GM23338 (cell line): ENCODE results near the gene TSPOAP1.

ENCODE experiments used
- CREB1 ChIP-seq: fragments of 250-450 bp; sonication (Bioruptor Pico); IDR thresholded peaks from 2 replicates; pipeline ENCODE4 v1.5.0; 2020; ENCODE audit warnings: low read depth, mild to moderate bottlenecking, moderate library complexity
- CTCF ChIP-seq, 2 experiments: fragments of 200-600 bp in 1 of 2; sonication (generic) in 1 of 2; conservative IDR thresholded peaks; 2 replicates each; pipeline versions ENCODE4 v1.5.1 to v1.6.1; 2016 to 2017; ENCODE audit warnings: antibody characterized with exemption in 2 of 2, low read depth in 2 of 2, mild to moderate bottlenecking in 2 of 2, moderate library complexity in 1 of 2
- ETS1 ChIP-seq: IDR thresholded peaks from 2 replicates; pipeline ENCODE4 v1.6.1; 2016; ENCODE audit warnings: antibody characterized with exemption
- EZH2 ChIP-seq: fragments of 200-600 bp; sonication (generic); IDR thresholded peaks from one replicate; pipeline ENCODE4 v1.8.0; 2017; ENCODE audit warnings: antibody characterized with exemption, mild to moderate bottlenecking, low read depth; ENCODE audit not compliant: unreplicated experiment
- EZH2phosphoT487 ChIP-seq: fragments of 200-600 bp; sonication (generic); IDR thresholded peaks from one replicate; pipeline ENCODE4 v1.8.1; 2018; ENCODE audit warnings: antibody characterized with exemption; ENCODE audit not compliant: unreplicated experiment
- JUNB ChIP-seq: IDR thresholded peaks from one replicate; pipeline ENCODE4 v1.6.1; 2016; ENCODE audit warnings: antibody characterized with exemption; ENCODE audit not compliant: unreplicated experiment
- NANOG ChIP-seq: IDR thresholded peaks from 2 replicates; pipeline ENCODE4 v1.6.1; 2016; ENCODE audit warnings: antibody characterized with exemption, borderline replicate concordance
- POLR2AphosphoS5 ChIP-seq: IDR thresholded peaks from 2 replicates; pipeline ENCODE4 v1.6.1; 2016; ENCODE audit warnings: antibody characterized with exemption, low read depth
- REST ChIP-seq: IDR thresholded peaks from one replicate; pipeline ENCODE4 v1.6.1; 2018; ENCODE audit warnings: antibody characterized with exemption; ENCODE audit not compliant: unreplicated experiment
- ZNF114 ChIP-seq: fragments of 250-450 bp; sonication (Bioruptor Pico); IDR thresholded peaks from 2 replicates; pipeline ENCODE4 v1.5.0; 2020; ENCODE audit warnings: mild to moderate bottlenecking, moderate library complexity
- ZNF331 ChIP-seq: fragments of 250-450 bp; sonication (Bioruptor Pico); IDR thresholded peaks from 2 replicates; pipeline ENCODE4 v1.5.0; 2020; ENCODE audit warnings: low read depth, mild to moderate bottlenecking, moderate library complexity

GRCh38 chr17:58368860-58369213 lies 40.2 kb upstream of the TSPOAP1 start:
- TF ChIP-seq REST (no peak), JUNB (no peak), CTCF (conservative IDR thresholded peaks at IDR 0.05; ENCODE audit: low read depth in 2 of 2) (no peak), ETS1 (no peak), POLR2AphosphoS5 (no peak), EZH2 (no peak), CREB1 (no peak), EZH2phosphoT487 (no peak), NANOG (no peak), ZNF114 (no peak), ZNF331 (CRISPR knock-in tag) (no peak)
